PC-3 (cell line): ENCODE results near the gene NPHP1. TPM values are rescaled to one million over a fixed set of nuclear protein-coding genes. Genes with fewer than 3 reads are reported as not detected.
A peak's percentile ranks its signal among the peaks of the same experiment; 100 is the strongest.
"Not testable (repeated sequence)": the region's sequence is repeated elsewhere in the genome, so short reads cannot be mapped to it uniquely, and the experiment has no call there.

Experiments used
- ATAC-seq: fragments of 200-7000 bp; cut with Tn5 transposase; 2 replicates; pipeline ENCODE4 v1.9.1; 2020; ENCODE audit warnings: mild to moderate bottlenecking, moderate library complexity
- BruUV-seq: library from RNA; stranded (reverse); fragments of 400-500 nt; replicated peaks from 2 replicates; lab custom pipeline; 2021; lab: Mats Ljungman, UMichigan
- CTCF ChIA-PET: fragments of 300-600 bp; sonication (Branson Sonifier 250); formaldehyde crosslinking; loops from one replicate; lab custom pipeline; 2022; ENCODE audit warnings: antibody characterized with exemption; lab: Charles Lee
- POLR2A ChIA-PET: fragments of 300-600 bp; sonication (Branson Sonifier 250); formaldehyde crosslinking; loops from one replicate; lab custom pipeline; 2022; ENCODE audit warnings: antibody characterized with exemption; ENCODE audit not compliant: unreplicated experiment; lab: Charles Lee
- DNase-seq: peaks from one replicate; pipeline ENCODE4 v3.0.0-alpha.2; 2015
- H2AFZ ChIP-seq: fragments of 300-600 bp; sonication (generic); 2 replicates; pipeline ENCODE4 v1.6.0; 2016; ENCODE audit warnings: antibody characterized with exemption, low read length
- H3F3A ChIP-seq: fragments of 300-600 bp; sonication (generic); one replicate; pipeline ENCODE4 v1.6.0; 2017; ENCODE audit warnings: antibody characterized with exemption, low read length, control low read depth, mild to moderate bottlenecking; ENCODE audit not compliant: unreplicated experiment
- H3K27ac ChIP-seq: fragments of 300-600 bp; sonication (generic); 2 replicates; pipeline ENCODE4 v1.5.1; 2016; ENCODE audit warnings: mild to moderate bottlenecking, low read length
- H3K27me3 ChIP-seq: fragments of 300-600 bp; sonication (generic); 2 replicates; pipeline ENCODE4 v1.6.1; 2016; ENCODE audit warnings: low read length, mixed read lengths
- H3K36me3 ChIP-seq: fragments of 300-600 bp; sonication (generic); 2 replicates; pipeline ENCODE4 v1.6.1; 2016; ENCODE audit warnings: low read depth, mixed run types, low read length, mixed read lengths
- H3K4me1 ChIP-seq: fragments of 300-600 bp; sonication (generic); 2 replicates; pipeline ENCODE4 v1.5.1; 2016; ENCODE audit warnings: low read length; ENCODE audit not compliant: insufficient read depth
- H3K4me2 ChIP-seq: fragments of 300-600 bp; sonication (generic); 2 replicates; pipeline ENCODE4 v1.6.0; 2016; ENCODE audit warnings: low read length
- H3K4me3 ChIP-seq: fragments of 300-600 bp; sonication (generic); 2 replicates; pipeline ENCODE4 v1.5.1; 2016; ENCODE audit warnings: mild to moderate bottlenecking, low read length, mixed read lengths
- H3K79me2 ChIP-seq: fragments of 300-600 bp; sonication (generic); 2 replicates; pipeline ENCODE4 v1.6.1; 2017; ENCODE audit warnings: low read length, mixed read lengths
- H3K9ac ChIP-seq: fragments of 300-600 bp; sonication (generic); 2 replicates; pipeline ENCODE4 v1.6.0; 2016; ENCODE audit warnings: mild to moderate bottlenecking, low read length
- H3K9me2 ChIP-seq: fragments of 300-600 bp; sonication (generic); replicated peaks from 2 replicates; pipeline ENCODE4 v1.6.1; 2016; ENCODE audit warnings: mixed run types, low read length, mixed read lengths
- H3K9me3 ChIP-seq: fragments of 300-600 bp; sonication (generic); 2 replicates; pipeline ENCODE4 v1.6.1; 2016; ENCODE audit warnings: low read length, mixed read lengths
- H4K20me1 ChIP-seq: fragments of 300-600 bp; sonication (generic); 2 replicates; pipeline ENCODE4 v1.6.1; 2016; ENCODE audit warnings: low read length, mixed read lengths
- EZH2 ChIP-seq: fragments of 300-600 bp; sonication (generic); IDR thresholded peaks from one replicate; pipeline ENCODE4 v1.6.1; 2017; ENCODE audit warnings: antibody characterized with exemption, mild to moderate bottlenecking, low read length; ENCODE audit not compliant: unreplicated experiment
- EZH2phosphoT487 ChIP-seq: fragments of 300-600 bp; sonication (generic); IDR thresholded peaks from 2 replicates; pipeline ENCODE4 v1.6.1; 2018; ENCODE audit warnings: mild to moderate bottlenecking, antibody characterized with exemption, low read length, borderline replicate concordance
- intact Hi-C: fragments of 100-400 bp; cut with micrococcal nuclease; formaldehyde crosslinking; loops from 2 replicates; pipeline ENCODE4 v1.9.0; 2023
- total RNA-seq: library from RNA; depleted of rRNA; stranded (reverse); fragments of >200 nt; gene quantifications from 2 replicates; pipeline ENCODE4 v1.2.3, GENCODE V29; 2014
- TF ChIP-seq, protein P1 (sequence below): fragments of 300-600 bp; sonication (generic); conservative IDR thresholded peaks from 2 replicates; pipeline ENCODE4 v1.5.1; 2017; ENCODE audit warnings: antibody characterized with exemption, low read depth, mild to moderate bottlenecking, low read length

The NPHP1 gene
- total RNA-seq, 1 experiment from 2014 or later, result 4.2 TPM

GRCh38 chr2:110220190-110220564 lies 15.4 kb upstream of the NPHP1 start:
- intact Hi-C loops, result no loop called here
- Histone ChIP-seq H4K20me1 (no peaks in the 10 kb centered on the region), H3K36me3 (no peaks in the 10 kb centered on the region), H3K27me3 (peaks cover 16% of the 10 kb centered on the region; the same call in 1 of the 2 replicates), H3K79me2 (no peaks in the 10 kb centered on the region), H3K4me1 (no peaks in the 10 kb centered on the region), H2AFZ (no peak overlapping the region), H3K9me3 (no peaks in the 10 kb centered on the region), H3K9me2 (no peaks in the 10 kb centered on the region), H3K4me3 (no peak overlapping the region), H3K4me2 (no peak overlapping the region), H3K9ac (no peak overlapping the region), H3K27ac (no peak overlapping the region), H3F3A (no peaks in the 10 kb centered on the region)
- ChIA-PET POLR2A (no interaction called here), CTCF (no interaction called here)
- BruUV-seq, result no TSS peak
- ATAC-seq (no peak), DNase-seq (no peak)
- TF ChIP-seq EZH2phosphoT487 (no peak), EZH2 (no peak)
- TF ChIP-seq, protein P1, sequence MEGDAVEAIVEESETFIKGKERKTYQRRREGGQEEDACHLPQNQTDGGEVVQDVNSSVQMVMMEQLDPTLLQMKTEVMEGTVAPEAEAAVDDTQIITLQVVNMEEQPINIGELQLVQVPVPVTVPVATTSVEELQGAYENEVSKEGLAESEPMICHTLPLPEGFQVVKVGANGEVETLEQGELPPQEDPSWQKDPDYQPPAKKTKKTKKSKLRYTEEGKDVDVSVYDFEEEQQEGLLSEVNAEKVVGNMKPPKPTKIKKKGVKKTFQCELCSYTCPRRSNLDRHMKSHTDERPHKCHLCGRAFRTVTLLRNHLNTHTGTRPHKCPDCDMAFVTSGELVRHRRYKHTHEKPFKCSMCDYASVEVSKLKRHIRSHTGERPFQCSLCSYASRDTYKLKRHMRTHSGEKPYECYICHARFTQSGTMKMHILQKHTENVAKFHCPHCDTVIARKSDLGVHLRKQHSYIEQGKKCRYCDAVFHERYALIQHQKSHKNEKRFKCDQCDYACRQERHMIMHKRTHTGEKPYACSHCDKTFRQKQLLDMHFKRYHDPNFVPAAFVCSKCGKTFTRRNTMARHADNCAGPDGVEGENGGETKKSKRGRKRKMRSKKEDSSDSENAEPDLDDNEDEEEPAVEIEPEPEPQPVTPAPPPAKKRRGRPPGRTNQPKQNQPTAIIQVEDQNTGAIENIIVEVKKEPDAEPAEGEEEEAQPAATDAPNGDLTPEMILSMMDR, result no peak

DNA sequence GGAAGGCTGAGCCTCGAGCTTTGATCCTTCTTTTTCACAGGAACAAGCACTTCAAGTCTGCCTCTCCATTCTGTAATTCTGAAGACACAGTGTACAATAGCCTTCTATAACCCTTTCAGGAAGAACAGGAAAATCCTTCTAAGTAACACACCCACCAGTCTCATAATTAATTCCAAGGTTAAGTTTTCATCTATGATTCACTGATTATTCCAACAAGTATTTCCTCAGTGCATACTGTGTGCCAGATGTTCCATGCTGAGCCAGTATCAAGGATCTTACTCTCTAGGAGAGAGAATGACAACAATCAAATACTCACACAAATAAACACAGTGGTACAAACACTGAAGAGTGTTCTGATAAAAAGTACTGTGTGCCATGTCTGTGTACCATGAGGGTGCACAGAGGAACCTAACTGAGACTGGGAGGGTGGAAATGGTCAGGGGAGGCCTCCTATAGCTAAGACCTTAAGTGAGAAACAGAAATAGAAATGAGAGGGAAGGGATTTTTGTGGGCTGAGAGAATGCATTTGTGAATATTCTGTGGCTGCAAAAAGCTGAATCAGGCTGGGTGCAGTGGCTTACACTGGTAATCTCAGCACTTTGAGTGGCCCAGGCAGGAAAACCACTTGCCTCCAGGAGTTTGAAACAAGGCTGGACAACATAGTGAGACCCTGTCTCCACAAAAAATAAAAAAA lies 14.8 kb upstream of the NPHP1 start:
- peak; percentile 15 for DNase-seq
- BruUV-seq, result no TSS peak
- POLR2A ChIA-PET, result no interaction called here
- Histone ChIP-seq H3K27me3 (peaks cover 14% of the 10 kb centered on the region; the same call in 1 of the 2 replicates), H3K27ac (no peak overlapping the region), H3K4me3 (no peak overlapping the region), H3K4me1 (no peaks in the 10 kb centered on the region), H3K79me2 (no peaks in the 10 kb centered on the region), H3K36me3 (no peaks in the 10 kb centered on the region), H2AFZ (no peak overlapping the region), H3K9me3 (no peaks in the 10 kb centered on the region), H4K20me1 (no peaks in the 10 kb centered on the region), H3K9ac (no peak overlapping the region), H3K4me2 (no peak overlapping the region), H3K9me2 (no peaks in the 10 kb centered on the region), H3F3A (no peaks in the 10 kb centered on the region)
- intact Hi-C loops, result no loop called here
- peak; percentile 27; the same call in 1 of the 2 replicates for ATAC-seq
- CTCF ChIA-PET, result no interaction called here
- TF ChIP-seq EZH2phosphoT487 (no peak), EZH2 (no peak)
- TF ChIP-seq, protein P1, result no peak

GRCh38 chr2:110218889-110219288 lies 14.1 kb upstream of the NPHP1 start:
- DNase-seq, ATAC-seq, H3F3A ChIP-seq, POLR2A ChIA-PET, H3K9me2 ChIP-seq, H3K27me3 ChIP-seq, CTCF ChIA-PET, BruUV-seq, H3K79me2 ChIP-seq, H3K27ac ChIP-seq, H3K9me3 ChIP-seq, H3K4me3 ChIP-seq, H3K36me3 ChIP-seq, H2AFZ ChIP-seq, H3K4me2 ChIP-seq, H3K9ac ChIP-seq, H4K20me1 ChIP-seq, intact Hi-C loops, H3K4me1 ChIP-seq: not testable (repeated sequence)
